Measurements from ENCODE around the gene SRP54. TPM values are rescaled to one million over a fixed set of nuclear protein-coding genes. Genes with fewer than 3 reads are reported as not detected.

Gene SRP54
- total and polyA plus RNA-seq, 2 of the 13 experiments (the other 11 are each of a cell fraction or from before 2014, with no cell fraction given) = 42.2 to 207 TPM

DNA sequence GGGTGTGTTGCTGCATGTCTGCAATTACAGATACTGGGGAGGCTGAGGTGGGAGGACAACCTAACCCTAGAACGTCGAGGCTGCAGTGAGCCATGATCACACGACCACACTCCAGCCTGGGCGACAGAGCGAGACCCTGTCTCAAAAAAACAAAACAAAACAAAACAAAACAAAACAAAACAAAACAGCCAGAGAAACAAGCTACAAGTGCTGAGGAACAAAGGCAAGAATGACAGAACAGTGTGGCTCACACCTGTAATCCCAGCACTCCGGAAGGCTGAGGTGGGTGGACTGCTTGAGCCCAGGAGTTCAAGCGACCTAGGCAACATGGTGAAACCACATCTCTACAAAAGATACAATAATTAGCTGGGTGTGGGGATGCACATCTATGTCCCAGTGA lies 38.0 kb upstream of the SRP54 start:
- FAIRE-seq = no peak
- Histone ChIP-seq H3K9me3 (ENCODE audit: low read length) (peaks cover 8% of the 10 kb centered on the region; the same call in 1 of the 2 replicates), H2AFZ (ENCODE audit: low read length) (no peak overlapping the region), H3K36me3 (replicated peaks in 1 of 2; ENCODE audit: control insufficient read depth in 1 of 2, insufficient read depth in 2 of 2, low read length in 2 of 2) (peaks cover 2 to 6% of the 10 kb centered on the region in 2 experiments; a peak in 2 of 5 replicates), H3K9ac (ENCODE audit: insufficient read depth, low read depth, low read length) (no peak overlapping the region), H3K4me1 (ENCODE audit: insufficient read depth, low read length) (no peaks in the 10 kb centered on the region), H4K20me1 (ENCODE audit: insufficient read depth, low read length) (no peaks in the 10 kb centered on the region), H3K4me3 (replicated peaks in 1 of 3; ENCODE audit: insufficient read depth in 1 of 3, low read depth in 2 of 3, low read length in 3 of 3) (no peak overlapping the region), H3K27me3 (ENCODE audit: control insufficient read depth in 1 of 2, insufficient read depth in 2 of 2, low read length in 2 of 2) (no peaks in the 10 kb centered on the region), H3K4me2 (ENCODE audit: low read depth, low read length) (no peak overlapping the region), H3K79me2 (ENCODE audit: insufficient read depth, low read length) (no peaks in the 10 kb centered on the region), H3K27ac (ENCODE audit: extremely low read length, insufficient read depth, low read length) (no peak overlapping the region)
- no peak; the same call in 2 of the 3 replicates for ATAC-seq
- ChIA-PET CTCF (ENCODE audit: low intra/inter-chr PET ratio, low total read pairs) (no interaction called here), POLR2A (no interaction called here)
- intact Hi-C loops (cut with micrococcal nuclease; ENCODE audit: unreplicated experiment) (no loop called here), in situ Hi-C loops (cut with HindIII; ENCODE audit: extremely low pct_ligation_motif_present, low pct_unique_long_range_greater_than_20kb) (no loop called here)
- TF ChIP-seq ZNF792 (CRISPR knock-in tag; IDR thresholded peaks at IDR 0.05) = no peak
- no peak for TF ChIP-seq GATAD2A (CRISPR knock-in tag; IDR thresholded peaks at IDR 0.05)
- TF ChIP-seq KLF16 (CRISPR knock-in tag; IDR thresholded peaks at IDR 0.05) = no peak
- TF ChIP-seq, protein P1, sequence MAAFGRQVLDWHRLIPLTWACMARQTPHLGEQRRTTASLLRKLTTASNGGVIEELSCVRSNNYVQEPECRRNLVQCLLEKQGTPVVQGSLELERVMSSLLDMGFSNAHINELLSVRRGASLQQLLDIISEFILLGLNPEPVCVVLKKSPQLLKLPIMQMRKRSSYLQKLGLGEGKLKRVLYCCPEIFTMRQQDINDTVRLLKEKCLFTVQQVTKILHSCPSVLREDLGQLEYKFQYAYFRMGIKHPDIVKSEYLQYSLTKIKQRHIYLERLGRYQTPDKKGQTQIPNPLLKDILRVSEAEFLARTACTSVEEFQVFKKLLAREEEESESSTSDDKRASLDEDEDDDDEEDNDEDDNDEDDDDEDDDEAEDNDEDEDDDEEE (CRISPR knock-in tag; IDR thresholded peaks at IDR 0.05) = no peak
- TF ChIP-seq, protein P2, sequence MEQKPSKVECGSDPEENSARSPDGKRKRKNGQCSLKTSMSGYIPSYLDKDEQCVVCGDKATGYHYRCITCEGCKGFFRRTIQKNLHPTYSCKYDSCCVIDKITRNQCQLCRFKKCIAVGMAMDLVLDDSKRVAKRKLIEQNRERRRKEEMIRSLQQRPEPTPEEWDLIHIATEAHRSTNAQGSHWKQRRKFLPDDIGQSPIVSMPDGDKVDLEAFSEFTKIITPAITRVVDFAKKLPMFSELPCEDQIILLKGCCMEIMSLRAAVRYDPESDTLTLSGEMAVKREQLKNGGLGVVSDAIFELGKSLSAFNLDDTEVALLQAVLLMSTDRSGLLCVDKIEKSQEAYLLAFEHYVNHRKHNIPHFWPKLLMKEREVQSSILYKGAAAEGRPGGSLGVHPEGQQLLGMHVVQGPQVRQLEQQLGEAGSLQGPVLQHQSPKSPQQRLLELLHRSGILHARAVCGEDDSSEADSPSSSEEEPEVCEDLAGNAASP (CRISPR knock-in tag; IDR thresholded peaks at IDR 0.05; ENCODE audit: borderline replicate concordance) = no peak
- TF ChIP-seq HNRNPLL (IDR thresholded peaks at IDR 0.05; ENCODE audit: low read depth, low read length, poor library complexity, severe bottlenecking) = no peak
- 0 out of 2 replicates have a peak, but pooled peaks have one; percentile 54 for TF ChIP-seq IKZF1 (IDR thresholded peaks at IDR 0.05)
- 0 out of 2 replicates have a peak, but pooled peaks have one; percentile 71 for TF ChIP-seq ATM (IDR thresholded peaks at IDR 0.05; ENCODE audit: borderline replicate concordance)
- TF ChIP-seq FOSL2 (CRISPR knock-in tag; IDR thresholded peaks at IDR 0.05) = no peak
- no TSS peak for BruUV-seq (replicated peaks)
- 97% methylated on average over 7 of the region's 7 CpGs for WGBS (ENCODE audit: low lambda C conversion rate)
- no peak for DNase-seq (ENCODE audit: low spot score)
